Measurements from ENCODE around the gene MYL12B.

MYL12B gene

DNA sequence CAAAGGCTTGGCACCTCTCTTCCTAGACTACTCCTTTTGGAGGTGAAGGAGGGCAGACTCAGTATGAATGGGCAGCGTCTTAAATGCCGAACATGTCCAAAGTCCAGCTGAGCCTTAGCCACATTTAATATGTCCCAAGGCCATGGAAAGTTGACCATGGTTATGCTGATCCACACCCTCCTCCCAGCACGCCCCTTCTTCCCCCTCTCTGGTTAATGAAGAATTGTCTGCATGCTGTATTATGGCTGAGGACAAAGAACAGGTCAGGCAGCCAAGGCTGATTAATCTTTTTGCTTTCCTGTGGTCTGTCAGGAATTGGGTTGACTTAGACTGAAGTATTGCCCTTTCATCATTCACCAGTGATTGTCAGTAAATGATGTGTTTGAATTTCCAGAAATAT, 36.3 kb upstream of the MYL12B start:
- DNase-seq (ENCODE audit: insufficient read length, low spot score) (no peak), FAIRE-seq (no peak)
- no peak for TF ChIP-seq CTCF (IDR thresholded peaks at IDR 0.05; ENCODE audit: insufficient read depth, missing control alignments)

DNA sequence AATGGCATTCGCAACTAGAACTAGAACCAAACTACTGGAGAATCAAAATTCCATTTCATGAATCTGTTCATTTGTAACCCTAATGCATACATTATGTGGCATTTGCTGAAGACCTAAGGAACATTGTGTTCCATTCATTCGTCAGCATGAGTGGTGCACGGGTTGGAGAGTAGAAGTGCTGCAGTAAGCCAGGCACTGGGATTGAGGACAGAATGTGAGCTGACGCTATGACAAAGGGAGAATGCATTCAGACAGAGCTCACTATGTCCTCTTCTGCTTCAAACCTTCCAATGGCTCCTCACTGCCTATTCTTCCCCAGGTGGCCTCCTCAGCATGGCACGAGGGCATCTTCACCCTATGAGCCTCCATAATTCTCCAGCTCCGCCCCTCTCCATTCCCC, 35.9 kb upstream of the MYL12B start:
- DNase-seq (ENCODE audit: insufficient read length, low spot score) (no peak), FAIRE-seq (no peak)
- TF ChIP-seq CTCF (IDR thresholded peaks at IDR 0.05; ENCODE audit: insufficient read depth, missing control alignments) = no peak

GRCh38 chr18:3230401-3231334, 31.3 kb upstream of the MYL12B start:
- no peak for FAIRE-seq
- DNase-seq (ENCODE audit: insufficient read length, low spot score) = no peak
- no peak for TF ChIP-seq CTCF (IDR thresholded peaks at IDR 0.05; ENCODE audit: insufficient read depth, missing control alignments)

GRCh38 chr18:3233004-3233403, 28.9 kb upstream of the MYL12B start:
- DNase-seq (ENCODE audit: insufficient read length, low spot score) = no peak
- FAIRE-seq = no peak
- TF ChIP-seq CTCF (IDR thresholded peaks at IDR 0.05; ENCODE audit: insufficient read depth, missing control alignments) = no peak

- no peak for DNase-seq (ENCODE audit: insufficient read length, low spot score)
- FAIRE-seq = no peak
- no peak for TF ChIP-seq CTCF (IDR thresholded peaks at IDR 0.05; ENCODE audit: insufficient read depth, missing control alignments)
Measured at GRCh38 chr18:3233433-3234168, 28.3 kb upstream of the MYL12B start.

DNA sequence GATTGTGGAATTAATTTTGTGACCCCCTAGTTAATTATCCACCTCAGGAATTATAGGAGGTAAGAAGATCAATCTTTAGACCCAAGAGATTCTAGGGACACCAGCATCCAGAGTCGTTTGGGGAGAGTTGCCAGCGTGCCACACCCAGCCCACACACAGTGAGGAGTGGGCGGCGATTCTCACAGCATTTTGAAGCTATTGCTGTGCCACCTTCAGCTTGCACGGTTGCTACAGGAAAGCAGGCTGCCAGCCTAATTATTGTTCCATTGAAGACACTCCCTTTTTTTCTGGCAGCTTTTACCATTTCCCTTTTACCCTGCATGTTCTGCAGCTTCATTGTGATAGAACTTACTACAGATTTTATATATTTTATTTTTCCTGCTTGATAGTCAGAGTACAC, 27.5 kb upstream of the MYL12B start:
- no peak for TF ChIP-seq CTCF (IDR thresholded peaks at IDR 0.05; ENCODE audit: insufficient read depth, missing control alignments)
- FAIRE-seq = no peak
- DNase-seq (ENCODE audit: insufficient read length, low spot score) = no peak

DNA sequence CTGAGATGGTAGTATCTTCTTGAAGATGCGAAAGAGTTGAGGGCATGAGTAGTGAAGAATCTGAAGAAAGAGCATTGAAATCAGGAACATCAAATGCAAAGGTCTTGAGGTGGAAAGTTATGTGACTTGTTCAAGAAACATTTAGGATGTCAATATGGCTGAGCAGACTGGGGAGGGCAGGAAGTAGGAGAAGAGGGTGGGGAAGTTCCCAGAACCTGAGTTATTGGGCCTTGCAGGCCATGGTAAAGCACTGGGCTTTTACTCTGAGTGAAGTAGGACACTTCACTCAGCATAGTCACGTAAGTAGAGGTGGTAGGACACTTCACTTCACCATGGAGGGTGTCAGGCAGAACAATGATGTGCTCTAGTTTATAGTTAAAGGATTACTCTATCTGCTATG, 26.1 kb upstream of the MYL12B start:
- DNase-seq (ENCODE audit: insufficient read length, low spot score) = no peak
- no peak for TF ChIP-seq CTCF (IDR thresholded peaks at IDR 0.05; ENCODE audit: insufficient read depth, missing control alignments)
- FAIRE-seq = no peak

Measured in D721Med (cell line).